ENCODE results near the gene KCNIP4. TPM values are rescaled to one million over a fixed set of nuclear protein-coding genes. Genes with fewer than 3 reads are reported as not detected.

KCNIP4 gene
- total and polyA plus RNA-seq, 7 donors: 0.03 TPM; not detected in 6

DNA sequence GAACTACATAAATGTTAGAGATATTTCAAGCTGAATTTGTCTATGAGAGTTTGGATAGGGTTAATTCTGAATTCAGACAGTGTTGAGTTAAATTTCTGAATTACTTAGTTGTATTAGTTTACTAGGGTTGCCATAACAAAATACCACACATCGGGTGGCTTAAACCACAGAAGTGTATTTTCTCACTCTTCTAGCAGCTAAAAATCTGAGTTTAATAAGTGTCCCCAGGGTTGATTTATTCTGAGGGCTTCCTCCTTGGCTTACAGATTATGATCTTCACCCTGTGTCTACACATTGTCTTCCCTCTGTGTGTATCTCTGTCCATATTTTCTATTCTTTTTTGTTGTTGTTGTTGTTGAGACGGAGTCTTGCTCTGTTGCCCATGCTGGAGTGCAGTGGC lies 929.8 kb downstream of the KCNIP4 start:
- Histone ChIP-seq H3K27me3 (ENCODE audit: insufficient read depth in 3 of 3, low read length in 2 of 3) (no peaks in the 10 kb centered on the region), H3K36me3 (ENCODE audit: insufficient read depth in 1 of 2, low read depth in 1 of 2) (no peaks in the 10 kb centered on the region), H3K9me3 (peaks cover 5% of the 10 kb centered on the region), H3K4me3 (no peak overlapping the region), H3K4me1 (no peaks in the 10 kb centered on the region), H3K27ac (no peak overlapping the region)
- no peak for DNase-seq
- TF ChIP-seq, protein P1, sequence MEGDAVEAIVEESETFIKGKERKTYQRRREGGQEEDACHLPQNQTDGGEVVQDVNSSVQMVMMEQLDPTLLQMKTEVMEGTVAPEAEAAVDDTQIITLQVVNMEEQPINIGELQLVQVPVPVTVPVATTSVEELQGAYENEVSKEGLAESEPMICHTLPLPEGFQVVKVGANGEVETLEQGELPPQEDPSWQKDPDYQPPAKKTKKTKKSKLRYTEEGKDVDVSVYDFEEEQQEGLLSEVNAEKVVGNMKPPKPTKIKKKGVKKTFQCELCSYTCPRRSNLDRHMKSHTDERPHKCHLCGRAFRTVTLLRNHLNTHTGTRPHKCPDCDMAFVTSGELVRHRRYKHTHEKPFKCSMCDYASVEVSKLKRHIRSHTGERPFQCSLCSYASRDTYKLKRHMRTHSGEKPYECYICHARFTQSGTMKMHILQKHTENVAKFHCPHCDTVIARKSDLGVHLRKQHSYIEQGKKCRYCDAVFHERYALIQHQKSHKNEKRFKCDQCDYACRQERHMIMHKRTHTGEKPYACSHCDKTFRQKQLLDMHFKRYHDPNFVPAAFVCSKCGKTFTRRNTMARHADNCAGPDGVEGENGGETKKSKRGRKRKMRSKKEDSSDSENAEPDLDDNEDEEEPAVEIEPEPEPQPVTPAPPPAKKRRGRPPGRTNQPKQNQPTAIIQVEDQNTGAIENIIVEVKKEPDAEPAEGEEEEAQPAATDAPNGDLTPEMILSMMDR (IDR thresholded peaks at IDR 0.05): no peak
- intact Hi-C loops (cut with DNase I): no loop called here
- WGBS, 3 donors: 63 to 78% (median 74%) methylated on average over 2 of the region's 2 CpGs
- ATAC-seq: no peak

DNA sequence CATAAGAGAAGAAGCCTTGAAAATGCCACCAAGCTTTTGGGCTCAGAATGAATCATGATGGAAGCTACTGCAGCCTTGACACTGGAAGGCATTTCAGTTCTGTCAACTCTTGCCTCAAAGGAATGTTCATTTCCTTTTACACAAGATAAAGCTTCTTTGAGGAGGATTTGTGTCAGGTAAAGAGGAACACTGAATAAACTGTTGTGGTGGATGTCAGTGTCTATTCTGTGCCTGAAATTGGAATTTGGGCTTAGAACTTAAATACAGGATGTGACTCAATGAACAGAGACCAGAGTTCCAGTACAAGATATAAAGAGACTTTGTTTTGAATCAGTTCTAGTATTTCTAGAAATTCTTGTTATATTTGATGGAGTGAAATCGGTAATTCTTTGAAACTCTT lies 935.1 kb downstream of the KCNIP4 start:
- TF ChIP-seq, protein P1 (IDR thresholded peaks at IDR 0.05): no peak
- no peaks in the 10 kb centered on the region for H3K27me3 ChIP-seq (ENCODE audit: insufficient read depth in 3 of 3, low read length in 2 of 3)
- ATAC-seq (no peak), DNase-seq (no peak)
- H3K36me3 ChIP-seq (ENCODE audit: insufficient read depth in 1 of 2, low read depth in 1 of 2): no peaks in the 10 kb centered on the region
- H3K4me3 ChIP-seq: no peak overlapping the region
- intact Hi-C loops (cut with DNase I): no loop called here
- no peaks in the 10 kb centered on the region for H3K9me3 ChIP-seq
- H3K27ac ChIP-seq: no peak overlapping the region
- WGBS, 3 donors: 85 to 95% (median 95%) methylated on average over 1 of the region's 1 CpG
- no peaks in the 10 kb centered on the region for H3K4me1 ChIP-seq

DNA sequence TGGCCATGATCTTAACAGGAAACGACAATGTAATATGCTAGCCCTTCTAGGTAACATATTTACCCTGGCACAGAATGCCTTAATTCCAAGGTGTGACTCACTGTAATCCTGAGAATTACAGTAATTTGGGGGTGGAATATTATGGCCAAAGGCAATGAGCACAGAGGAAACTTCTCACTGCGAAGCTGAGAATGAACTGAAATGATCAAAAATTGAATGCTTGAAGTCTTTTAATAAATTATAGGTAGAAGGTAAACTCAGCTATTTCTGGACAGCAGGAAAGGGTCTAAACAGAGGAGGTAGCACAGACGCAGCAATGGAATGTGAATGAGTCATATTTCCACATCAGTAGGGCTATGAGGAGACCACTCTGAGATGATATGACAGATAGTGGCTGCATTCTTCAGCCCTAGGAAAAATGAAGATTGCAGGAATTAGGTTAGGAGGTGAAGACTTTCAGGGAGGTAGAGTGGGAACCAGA lies 935.7 kb downstream of the KCNIP4 start:
- intact Hi-C loops (cut with DNase I): no loop called here
- DNase-seq: no peak
- ATAC-seq: no peak
- no peak overlapping the region for H3K4me3 ChIP-seq
- H3K9me3 ChIP-seq: no peaks in the 10 kb centered on the region
- H3K4me1 ChIP-seq: no peaks in the 10 kb centered on the region
- H3K27ac ChIP-seq: no peak overlapping the region
- TF ChIP-seq, protein P1 (IDR thresholded peaks at IDR 0.05): no peak
- H3K27me3 ChIP-seq (ENCODE audit: insufficient read depth in 3 of 3, low read length in 2 of 3): no peaks in the 10 kb centered on the region
- 59 to 76% (median 64%) methylated on average over 3 of the region's 3 CpGs for WGBS, 3 donors
- H3K36me3 ChIP-seq (ENCODE audit: insufficient read depth in 1 of 2, low read depth in 1 of 2): no peaks in the 10 kb centered on the region

DNA sequence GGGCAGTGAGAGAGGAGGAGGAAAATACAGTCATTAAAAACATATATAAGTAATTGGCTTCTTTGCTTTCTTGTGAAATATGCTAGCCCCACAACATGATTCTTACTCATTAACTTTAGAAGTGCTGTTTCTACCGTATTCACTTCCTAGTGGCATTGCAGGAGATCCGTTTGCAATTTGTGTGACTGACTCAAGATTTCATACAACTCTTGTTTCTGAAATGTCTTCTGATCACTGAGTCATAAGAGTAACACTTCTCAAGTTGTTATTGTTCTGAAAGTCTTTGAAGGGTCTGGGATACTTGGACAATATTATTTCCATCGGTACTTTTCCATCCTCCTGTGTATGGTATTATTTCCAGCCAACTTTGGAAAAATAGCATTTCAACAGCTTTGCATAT lies 937.5 kb downstream of the KCNIP4 start:
- Histone ChIP-seq H3K27ac (no peak overlapping the region), H3K9me3 (no peaks in the 10 kb centered on the region), H3K27me3 (ENCODE audit: insufficient read depth in 3 of 3, low read length in 2 of 3) (no peaks in the 10 kb centered on the region), H3K36me3 (ENCODE audit: insufficient read depth in 1 of 2, low read depth in 1 of 2) (no peaks in the 10 kb centered on the region), H3K4me1 (no peaks in the 10 kb centered on the region), H3K4me3 (no peak overlapping the region)
- ATAC-seq: no peak
- TF ChIP-seq, protein P1 (IDR thresholded peaks at IDR 0.05): no peak
- WGBS, 3 donors: 74 to 79% (median 77%) methylated on average over 3 of the region's 3 CpGs
- no peak for DNase-seq
- intact Hi-C loops (cut with DNase I): no loop called here

DNA sequence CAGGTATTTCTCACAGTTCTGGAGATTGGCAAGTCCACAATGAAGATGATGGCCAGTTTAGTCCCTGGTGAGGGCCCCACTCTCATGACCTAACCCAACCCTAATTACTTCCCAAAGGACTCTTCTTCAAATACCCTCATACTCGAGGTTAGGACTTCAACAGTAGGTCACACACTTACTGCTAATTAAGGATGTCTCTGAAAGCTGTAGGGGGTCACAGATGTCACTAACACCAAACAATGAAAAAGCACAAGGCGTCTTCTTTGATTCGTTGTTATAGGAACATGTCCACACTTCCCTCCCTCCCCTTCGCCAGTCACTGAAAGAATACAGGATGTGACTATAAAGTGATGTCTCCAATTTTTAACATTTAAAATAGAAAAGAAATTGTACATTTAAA lies 938.6 kb downstream of the KCNIP4 start:
- intact Hi-C loops (cut with DNase I): no loop called here
- H3K9me3 ChIP-seq: no peaks in the 10 kb centered on the region

More for the DNA sequence above, 938.6 kb downstream of the KCNIP4 start:
- WGBS, 3 donors: 27 to 39% (median 28%) methylated on average over 4 of the region's 4 CpGs
- TF ChIP-seq, protein P1 (IDR thresholded peaks at IDR 0.05): no peak
- H3K4me3 ChIP-seq: no peak overlapping the region
- no peaks in the 10 kb centered on the region for H3K4me1 ChIP-seq
- DNase-seq (no peak), ATAC-seq (no peak)
- H3K36me3 ChIP-seq (ENCODE audit: insufficient read depth in 1 of 2, low read depth in 1 of 2): no peaks in the 10 kb centered on the region
- H3K27ac ChIP-seq: no peak overlapping the region
- no peaks in the 10 kb centered on the region for H3K27me3 ChIP-seq (ENCODE audit: insufficient read depth in 3 of 3, low read length in 2 of 3)

All from psoas muscle (tissue), 8 donors.